ENCODE measurements around the gene KLHL29. TPM values are rescaled to one million over a fixed set of nuclear protein-coding genes. Genes with fewer than 3 reads are reported as not detected.

The KLHL29 gene
- total RNA-seq, 2 experiments from 2014 or later, result 0.15 to 0.21 TPM

DNA sequence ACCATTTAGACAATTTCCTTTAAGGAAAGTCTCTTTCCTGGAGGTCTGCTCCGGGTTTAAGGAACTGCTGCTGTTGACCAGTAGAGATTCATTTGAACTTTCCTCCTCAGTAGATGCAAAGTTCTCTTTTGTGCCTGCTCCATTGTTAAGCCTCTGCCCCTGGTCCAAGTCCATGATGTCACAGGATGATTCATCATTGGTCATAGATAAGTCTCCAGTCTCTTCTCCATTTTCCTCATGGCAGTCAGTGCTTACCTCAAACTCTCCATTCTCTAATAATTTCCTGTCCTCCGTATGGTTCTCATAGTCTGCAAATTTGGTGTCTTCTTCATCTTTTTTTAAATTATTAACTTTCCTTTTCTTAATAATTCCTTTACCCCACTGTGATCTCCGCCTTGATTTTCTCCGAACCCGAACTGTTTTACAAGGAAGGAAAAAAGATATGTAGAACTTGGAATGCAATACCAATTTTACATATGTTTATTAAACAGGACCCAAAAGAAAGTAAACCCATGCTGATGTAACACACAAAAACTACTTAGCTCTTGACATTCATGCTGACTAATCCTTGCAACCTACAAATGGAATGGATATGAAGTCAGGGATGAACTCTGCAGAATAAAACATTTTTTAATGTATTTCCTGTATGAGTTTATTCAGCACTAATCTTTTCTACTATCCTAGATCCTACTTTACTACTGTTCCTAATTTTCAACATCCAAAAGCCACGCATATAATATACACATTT lies 372.9 kb downstream of the KLHL29 start:
- POLR2A ChIA-PET, result no interaction called here
- CTCF ChIA-PET, result no interaction called here

Measured in activated CD8-positive, alpha-beta memory T cell treated with anti-CD3 and anti-CD28 coated beads for 36 hours (primary cell).